Neural progenitor cell (in vitro differentiated cells): ENCODE data around the gene GNS.

Source experiments
- CTCF ChIP-seq: fragments of 200-600 bp; sonication (generic); IDR thresholded peaks from 2 replicates; pipeline ENCODE4 v1.5.1; 2017; ENCODE audit warnings: antibody characterized with exemption, mild to moderate bottlenecking
- EZH2phosphoT487 ChIP-seq: fragments of 200-600 bp; sonication (generic); IDR thresholded peaks from 2 replicates; pipeline ENCODE4 v1.6.1; 2017; ENCODE audit warnings: antibody characterized with exemption

- TF ChIP-seq CTCF (no peak), EZH2phosphoT487 (no peak)
Observed at GRCh38 chr12:64685050-64685449, 74.2 kb downstream of the GNS start.
